Stimulated activated CD4-positive, alpha-beta T cell treated with anti-CD3 and anti-CD28 coated beads, TNF-alpha, amount 100 ng/mL, for 48 hours (primary cell): ENCODE data around the gene FUT3.
"Not testable (repeated sequence)": the region's sequence is repeated elsewhere in the genome, so short reads cannot be mapped to it uniquely, and the experiment has no call there.

ENCODE experiments used
- DNase-seq, 3 donors: peaks; one replicate each; pipeline ENCODE4 v3.0.0-alpha.2; 2020; ENCODE audit warnings: low read depth in 3 of 3

FUT3 gene

GRCh38 chr19:5851302-5851701, at the start of gene FUT3:
Gene FUT3 (minus strand): TSS chr19:5851449.
- no peak for DNase-seq

- no peak for DNase-seq
Observed at GRCh38 chr19:5900976-5901375, 49.7 kb upstream of the FUT3 start.

- DNase-seq: no peak
Observed at GRCh38 chr19:5899728-5900526, 48.7 kb upstream of the FUT3 start.

- DNase-seq: no peak
Observed at GRCh38 chr19:5897189-5897969, 46.1 kb upstream of the FUT3 start.

GRCh38 chr19:5896365-5897076, 45.3 kb upstream of the FUT3 start:
- DNase-seq: no peak

GRCh38 chr19:5895890-5896289, 44.6 kb upstream of the FUT3 start:
- no peak for DNase-seq

GRCh38 chr19:5895409-5895808, 44.2 kb upstream of the FUT3 start:
- no peak for DNase-seq

- DNase-seq: no peak
Observed at GRCh38 chr19:5894704-5895349, 43.6 kb upstream of the FUT3 start.

- no peak for DNase-seq
Observed at GRCh38 chr19:5893907-5894703, 42.9 kb upstream of the FUT3 start.

GRCh38 chr19:5893296-5893903, 42.2 kb upstream of the FUT3 start:
- DNase-seq: no peak

GRCh38 chr19:5892772-5893275, 41.6 kb upstream of the FUT3 start:
- no peak for DNase-seq

- no peak for DNase-seq
Observed at GRCh38 chr19:5891938-5892771, 40.9 kb upstream of the FUT3 start.

- DNase-seq: no peak
Observed at GRCh38 chr19:5891572-5891937, 40.3 kb upstream of the FUT3 start.

GRCh38 chr19:5890099-5890498, 38.9 kb upstream of the FUT3 start:
- no peak for DNase-seq

GRCh38 chr19:5889288-5889971, 38.2 kb upstream of the FUT3 start:
- no peak for DNase-seq

GRCh38 chr19:5884065-5884811, 33.0 kb upstream of the FUT3 start:
- DNase-seq: not testable (repeated sequence)

GRCh38 chr19:5883157-5883873, 32.1 kb upstream of the FUT3 start:
- DNase-seq: not testable (repeated sequence)
